ENCODE results near the gene MYCBPAP.

MYCBPAP gene

DNA sequence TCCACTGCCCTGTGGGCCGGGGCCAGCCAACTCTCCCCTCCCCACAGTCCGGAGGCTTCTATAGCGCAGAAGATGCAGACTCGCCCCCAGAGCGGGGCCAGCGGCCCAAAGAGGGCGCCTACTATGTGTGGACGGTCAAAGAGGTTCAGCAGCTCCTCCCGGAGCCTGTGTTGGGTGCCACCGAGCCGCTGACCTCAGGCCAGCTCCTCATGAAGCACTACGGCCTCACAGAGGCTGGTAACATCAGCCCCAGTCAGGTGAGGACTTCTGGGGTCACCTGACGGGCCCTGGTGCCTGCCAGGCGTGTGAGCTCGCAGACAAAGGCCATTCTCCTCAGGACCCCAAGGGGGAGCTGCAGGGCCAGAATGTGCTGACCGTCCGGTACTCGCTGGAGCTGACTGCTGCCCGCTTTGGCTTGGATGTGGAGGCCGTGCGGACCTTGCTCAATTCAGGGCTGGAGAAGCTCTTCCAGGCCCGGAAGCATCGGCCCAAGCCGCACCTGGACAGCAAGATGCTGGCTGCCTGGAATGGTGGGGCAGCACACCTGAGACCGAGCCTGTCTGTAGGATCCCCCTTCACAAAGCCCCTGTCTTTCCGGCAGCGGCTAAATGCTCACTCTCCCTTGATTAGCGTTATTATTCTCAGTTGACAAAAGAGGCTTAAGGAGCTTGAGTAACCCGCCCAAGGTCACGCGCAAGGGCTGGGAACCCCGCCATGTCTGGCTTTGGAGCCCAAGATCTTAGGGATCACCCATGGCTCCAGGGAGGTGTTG, 42.6 kb downstream of the MYCBPAP start:
- Histone ChIP-seq H3K4me3 (ENCODE audit: low read depth in 1 of 2, low read length in 2 of 2) (no peak overlapping the region), H3K36me3 (ENCODE audit: control insufficient read depth in 1 of 2, insufficient read depth in 2 of 2, low read length in 2 of 2) (peaks cover 0 to 14% of the 10 kb centered on the region in 2 donors), H3K4me1 (ENCODE audit: control insufficient read depth in 1 of 2, insufficient read depth in 2 of 2, low read length in 2 of 2) (peaks cover 12 to 14% of the 10 kb centered on the region in 2 donors), H3K9me3 (ENCODE audit: control insufficient read depth in 1 of 2, low read length in 2 of 2) (no peaks in the 10 kb centered on the region), H3K9ac (ENCODE audit: low read depth in 1 of 2, low read length in 2 of 2) (no peak overlapping the region), H3K27me3 (ENCODE audit: control insufficient read depth in 1 of 2, insufficient read depth in 2 of 2, low read length in 2 of 2) (no peaks in the 10 kb centered on the region), H3K27ac (ENCODE audit: low read depth, low read length) (no peak overlapping the region)

DNA sequence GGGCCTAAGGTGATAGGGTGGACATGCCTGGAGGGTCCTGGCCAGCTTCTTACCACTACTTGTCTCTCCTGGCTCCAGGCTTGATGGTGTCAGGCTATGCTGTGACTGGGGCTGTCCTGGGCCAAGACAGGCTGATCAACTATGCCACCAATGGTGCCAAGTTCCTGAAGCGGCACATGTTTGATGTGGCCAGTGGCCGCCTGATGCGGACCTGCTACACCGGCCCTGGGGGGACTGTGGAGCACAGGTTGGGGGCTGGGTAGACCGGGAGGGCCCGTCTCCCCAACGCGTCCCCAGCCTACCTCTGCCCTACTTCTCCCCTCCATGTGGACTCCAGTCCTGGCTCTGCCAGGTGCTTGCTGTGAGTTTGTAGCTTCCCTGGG, 43.2 kb downstream of the MYCBPAP start:
- no peak overlapping the region for H3K4me3 ChIP-seq (ENCODE audit: low read depth in 1 of 2, low read length in 2 of 2)
- peaks cover 0 to 14% of the 10 kb centered on the region in 2 donors for H3K36me3 ChIP-seq (ENCODE audit: control insufficient read depth in 1 of 2, insufficient read depth in 2 of 2, low read length in 2 of 2)
- H3K27ac ChIP-seq (ENCODE audit: low read depth, low read length) = no peak overlapping the region
- peaks cover 11 to 12% of the 10 kb centered on the region in 2 donors for H3K4me1 ChIP-seq (ENCODE audit: control insufficient read depth in 1 of 2, insufficient read depth in 2 of 2, low read length in 2 of 2)
- H3K9me3 ChIP-seq (ENCODE audit: control insufficient read depth in 1 of 2, low read length in 2 of 2) = no peaks in the 10 kb centered on the region
- no peak overlapping the region for H3K9ac ChIP-seq (ENCODE audit: low read depth in 1 of 2, low read length in 2 of 2)
- no peaks in the 10 kb centered on the region for H3K27me3 ChIP-seq (ENCODE audit: control insufficient read depth in 1 of 2, insufficient read depth in 2 of 2, low read length in 2 of 2)

DNA sequence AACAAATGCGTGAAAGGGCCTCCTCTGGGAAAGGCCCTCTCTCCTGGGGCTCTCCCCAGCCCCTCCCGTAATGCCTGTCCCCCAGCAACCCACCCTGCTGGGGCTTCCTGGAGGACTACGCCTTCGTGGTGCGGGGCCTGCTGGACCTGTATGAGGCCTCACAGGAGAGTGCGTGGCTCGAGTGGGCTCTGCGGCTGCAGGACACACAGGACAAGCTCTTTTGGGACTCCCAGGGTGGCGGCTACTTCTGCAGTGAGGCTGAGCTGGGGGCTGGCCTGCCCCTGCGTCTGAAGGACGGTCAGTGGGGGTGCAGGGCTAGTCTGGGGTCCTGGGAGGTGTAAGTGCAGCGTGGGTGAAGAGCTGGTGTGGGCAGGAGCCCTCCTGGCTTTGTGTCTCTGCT, 43.6 kb downstream of the MYCBPAP start:
- H3K4me3 ChIP-seq (ENCODE audit: low read depth in 1 of 2, low read length in 2 of 2) = no peak overlapping the region
- H3K9ac ChIP-seq (ENCODE audit: low read depth in 1 of 2, low read length in 2 of 2) = no peak overlapping the region
- peaks cover 6 to 8% of the 10 kb centered on the region in 2 donors for H3K4me1 ChIP-seq (ENCODE audit: control insufficient read depth in 1 of 2, insufficient read depth in 2 of 2, low read length in 2 of 2)
- no peaks in the 10 kb centered on the region for H3K27me3 ChIP-seq (ENCODE audit: control insufficient read depth in 1 of 2, insufficient read depth in 2 of 2, low read length in 2 of 2)
- H3K36me3 ChIP-seq (ENCODE audit: control insufficient read depth in 1 of 2, insufficient read depth in 2 of 2, low read length in 2 of 2) = peaks cover 0 to 14% of the 10 kb centered on the region in 2 donors
- no peak overlapping the region for H3K27ac ChIP-seq (ENCODE audit: low read depth, low read length)
- no peaks in the 10 kb centered on the region for H3K9me3 ChIP-seq (ENCODE audit: control insufficient read depth in 1 of 2, low read length in 2 of 2)

DNA sequence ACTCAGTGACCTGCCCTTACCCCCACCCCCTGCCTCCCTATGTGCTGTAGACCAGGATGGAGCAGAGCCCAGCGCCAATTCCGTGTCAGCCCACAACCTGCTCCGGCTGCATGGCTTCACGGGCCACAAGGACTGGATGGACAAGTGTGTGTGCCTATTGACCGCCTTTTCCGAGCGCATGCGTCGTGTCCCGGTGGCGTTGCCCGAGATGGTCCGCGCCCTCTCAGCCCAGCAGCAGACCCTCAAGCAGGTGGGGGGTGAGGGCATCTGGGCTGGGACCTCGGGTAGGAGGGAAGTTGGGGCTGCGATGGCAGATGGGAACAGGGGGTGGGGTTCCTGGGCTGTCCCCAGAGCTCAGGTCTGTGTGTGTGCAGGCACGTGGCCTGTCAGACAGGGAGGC, 46.0 kb downstream of the MYCBPAP start:
- H3K9me3 ChIP-seq (ENCODE audit: control insufficient read depth in 1 of 2, low read length in 2 of 2) = no peaks in the 10 kb centered on the region
- H3K36me3 ChIP-seq (ENCODE audit: control insufficient read depth in 1 of 2, insufficient read depth in 2 of 2, low read length in 2 of 2) = peaks cover 0 to 14% of the 10 kb centered on the region in 2 donors
- H3K9ac ChIP-seq (ENCODE audit: low read depth in 1 of 2, low read length in 2 of 2) = no peak overlapping the region

DNA sequence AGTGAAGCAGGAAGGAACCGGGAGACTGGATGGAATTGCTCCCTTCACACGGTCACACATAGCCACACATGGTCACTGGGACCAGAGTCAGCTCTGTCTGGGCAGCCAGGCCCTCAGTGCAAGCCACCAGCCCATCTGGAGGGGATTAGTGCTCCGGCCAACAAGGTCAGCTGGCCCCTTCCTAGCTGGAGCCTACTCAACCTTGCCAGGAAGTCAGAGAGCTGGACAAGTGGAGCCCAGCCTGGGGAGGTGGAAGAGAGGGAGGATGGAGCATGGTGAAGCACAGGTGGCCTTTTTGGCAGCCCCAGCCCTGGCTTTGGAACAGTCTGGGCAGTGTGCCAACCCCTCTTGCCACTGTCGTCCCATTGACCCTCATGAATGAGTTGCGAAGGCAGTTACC, 48.6 kb downstream of the MYCBPAP start:
- no peak overlapping the region for H3K4me3 ChIP-seq (ENCODE audit: low read depth in 1 of 2, low read length in 2 of 2)
- peaks cover 25 to 30% of the 10 kb centered on the region in 2 donors for H3K27me3 ChIP-seq (ENCODE audit: control insufficient read depth in 1 of 2, insufficient read depth in 2 of 2, low read length in 2 of 2)
- no peak overlapping the region for H3K27ac ChIP-seq (ENCODE audit: low read depth, low read length)
- no peak overlapping the region for H3K9ac ChIP-seq (ENCODE audit: low read depth in 1 of 2, low read length in 2 of 2)
- no peaks in the 10 kb centered on the region for H3K9me3 ChIP-seq (ENCODE audit: control insufficient read depth in 1 of 2, low read length in 2 of 2)
- peaks cover 0 to 4% of the 10 kb centered on the region in 2 donors for H3K36me3 ChIP-seq (ENCODE audit: control insufficient read depth in 1 of 2, insufficient read depth in 2 of 2, low read length in 2 of 2)
- H3K4me1 ChIP-seq (ENCODE audit: control insufficient read depth in 1 of 2, insufficient read depth in 2 of 2, low read length in 2 of 2) = peaks cover 16% of the 10 kb centered on the region in 2 donors

More for the DNA sequence above, 46.0 kb downstream of the MYCBPAP start:
- H3K27me3 ChIP-seq (ENCODE audit: control insufficient read depth in 1 of 2, insufficient read depth in 2 of 2, low read length in 2 of 2) = peaks cover 12 to 19% of the 10 kb centered on the region in 2 donors
- no peak overlapping the region for H3K4me3 ChIP-seq (ENCODE audit: low read depth in 1 of 2, low read length in 2 of 2)
- H3K27ac ChIP-seq (ENCODE audit: low read depth, low read length) = no peak overlapping the region
- peaks cover 4 to 5% of the 10 kb centered on the region in 2 donors for H3K4me1 ChIP-seq (ENCODE audit: control insufficient read depth in 1 of 2, insufficient read depth in 2 of 2, low read length in 2 of 2)

DNA sequence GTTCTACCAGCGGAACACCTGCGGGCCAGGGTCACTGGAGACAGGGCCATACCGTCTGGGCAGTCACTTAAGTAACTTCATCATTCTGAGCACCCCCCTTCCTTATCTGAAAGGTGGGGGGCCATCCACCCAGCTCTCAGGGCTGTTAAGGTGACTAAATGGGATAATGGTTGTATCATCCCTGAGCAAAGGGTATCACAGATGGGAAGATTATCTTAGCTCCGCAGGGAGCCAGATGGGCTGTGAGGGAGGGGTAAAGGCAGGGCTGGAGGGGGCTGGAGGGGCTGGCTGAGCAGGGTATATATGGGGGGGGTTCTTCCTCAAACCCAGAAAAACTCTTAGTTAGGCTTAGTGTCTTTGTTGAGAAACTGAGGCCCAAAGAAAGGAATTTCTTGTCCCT, 49.4 kb downstream of the MYCBPAP start:
- peaks cover 31 to 36% of the 10 kb centered on the region in 2 donors for H3K27me3 ChIP-seq (ENCODE audit: control insufficient read depth in 1 of 2, insufficient read depth in 2 of 2, low read length in 2 of 2)
- no peak overlapping the region for H3K9ac ChIP-seq (ENCODE audit: low read depth in 1 of 2, low read length in 2 of 2)
- H3K4me3 ChIP-seq (ENCODE audit: low read depth in 1 of 2, low read length in 2 of 2) = no peak overlapping the region
- H3K27ac ChIP-seq (ENCODE audit: low read depth, low read length) = no peak overlapping the region
- peaks cover 0 to 4% of the 10 kb centered on the region in 2 donors for H3K36me3 ChIP-seq (ENCODE audit: control insufficient read depth in 1 of 2, insufficient read depth in 2 of 2, low read length in 2 of 2)
- no peaks in the 10 kb centered on the region for H3K9me3 ChIP-seq (ENCODE audit: control insufficient read depth in 1 of 2, low read length in 2 of 2)
- H3K4me1 ChIP-seq (ENCODE audit: control insufficient read depth in 1 of 2, insufficient read depth in 2 of 2, low read length in 2 of 2) = peaks cover 16% of the 10 kb centered on the region in 2 donors

DNA sequence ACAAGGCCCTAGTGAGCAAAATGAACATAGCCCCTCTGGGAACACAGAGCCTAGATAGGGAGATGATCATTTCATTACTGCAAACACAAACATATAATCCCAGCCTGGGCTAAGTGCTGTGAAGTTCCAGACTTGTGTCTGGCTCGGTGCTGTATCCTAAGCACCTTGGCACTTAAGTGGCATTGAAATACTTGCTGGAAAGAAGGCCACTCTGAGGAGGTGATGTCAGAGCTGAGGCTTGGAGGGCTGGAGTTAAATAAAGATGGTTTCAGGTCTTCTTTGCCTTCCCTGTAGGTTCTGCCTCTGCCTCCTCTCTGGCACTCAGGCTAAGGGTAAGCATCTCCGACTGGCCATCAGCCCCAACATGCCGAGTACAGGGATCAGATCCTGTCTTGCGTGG, 49.9 kb downstream of the MYCBPAP start:
- Histone ChIP-seq H3K9ac (ENCODE audit: low read depth in 1 of 2, low read length in 2 of 2) (no peak overlapping the region), H3K9me3 (ENCODE audit: control insufficient read depth in 1 of 2, low read length in 2 of 2) (no peaks in the 10 kb centered on the region), H3K4me3 (ENCODE audit: low read depth in 1 of 2, low read length in 2 of 2) (no peak overlapping the region), H3K36me3 (ENCODE audit: control insufficient read depth in 1 of 2, insufficient read depth in 2 of 2, low read length in 2 of 2) (peaks cover 0 to 4% of the 10 kb centered on the region in 2 donors), H3K4me1 (ENCODE audit: control insufficient read depth in 1 of 2, insufficient read depth in 2 of 2, low read length in 2 of 2) (peaks cover 16% of the 10 kb centered on the region in 2 donors), H3K27ac (ENCODE audit: low read depth, low read length) (no peak overlapping the region), H3K27me3 (ENCODE audit: control insufficient read depth in 1 of 2, insufficient read depth in 2 of 2, low read length in 2 of 2) (peaks cover 36 to 41% of the 10 kb centered on the region in 2 donors)

DNA sequence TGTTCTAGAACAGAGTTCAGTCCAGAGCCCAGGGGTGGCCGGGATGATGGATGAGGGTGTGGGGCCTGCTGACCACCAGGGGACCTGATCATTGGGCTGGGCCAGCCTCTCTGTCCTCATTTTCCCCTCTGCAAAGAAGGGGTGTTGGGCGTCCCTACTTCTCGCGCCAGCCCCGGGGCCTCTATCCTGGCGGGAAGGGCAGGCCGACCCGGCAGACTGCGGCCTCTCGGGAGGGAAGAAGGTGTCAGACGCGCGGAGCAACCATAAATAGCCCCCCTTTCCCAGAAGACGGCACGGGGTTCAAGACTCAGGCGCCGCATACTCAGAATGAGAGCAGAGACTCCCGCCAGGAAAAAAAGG, 50.3 kb downstream of the MYCBPAP start:
- Histone ChIP-seq H3K27me3 (ENCODE audit: control insufficient read depth in 1 of 2, insufficient read depth in 2 of 2, low read length in 2 of 2) (peaks cover 41 to 44% of the 10 kb centered on the region in 2 donors), H3K36me3 (ENCODE audit: control insufficient read depth in 1 of 2, insufficient read depth in 2 of 2, low read length in 2 of 2) (peaks cover 0 to 4% of the 10 kb centered on the region in 2 donors), H3K9me3 (ENCODE audit: control insufficient read depth in 1 of 2, low read length in 2 of 2) (no peaks in the 10 kb centered on the region), H3K9ac (ENCODE audit: low read depth in 1 of 2, low read length in 2 of 2) (no peak overlapping the region), H3K4me1 (ENCODE audit: control insufficient read depth in 1 of 2, insufficient read depth in 2 of 2, low read length in 2 of 2) (peaks cover 16% of the 10 kb centered on the region in 2 donors), H3K27ac (ENCODE audit: low read depth, low read length) (no peak overlapping the region), H3K4me3 (ENCODE audit: low read depth in 1 of 2, low read length in 2 of 2) (no peak overlapping the region)

DNA sequence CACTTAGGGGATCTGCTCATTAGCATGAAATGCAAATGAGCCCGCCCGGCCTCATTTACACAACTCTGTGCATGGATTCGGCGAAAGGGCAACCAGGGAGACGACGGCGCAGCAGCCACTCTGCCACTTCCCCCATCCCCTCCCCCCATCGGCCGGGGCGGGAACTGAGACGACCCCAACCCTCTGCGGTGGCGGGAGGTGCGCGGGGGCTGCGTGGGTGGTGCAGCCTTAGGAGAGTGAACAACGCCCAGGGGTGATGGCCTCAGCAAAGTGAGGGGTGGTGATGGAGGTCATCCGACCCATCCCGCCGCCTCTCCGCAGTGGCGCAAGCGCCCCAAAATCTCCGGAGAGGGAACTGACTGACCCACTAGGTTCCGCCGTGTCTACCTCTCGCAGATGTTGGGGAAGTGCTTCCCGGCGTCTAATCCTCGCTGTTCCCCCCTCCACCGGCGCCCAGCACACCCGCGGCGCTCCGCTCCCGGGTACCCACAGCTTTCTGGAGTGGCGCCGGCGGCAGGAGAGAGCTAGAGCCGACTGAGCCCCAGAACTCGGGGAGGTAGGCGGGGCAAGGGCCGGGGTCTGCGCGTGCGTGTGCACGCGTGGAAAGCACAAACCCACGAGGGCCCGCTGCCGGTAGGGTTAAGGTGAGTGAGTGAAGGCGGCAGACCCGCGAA, 50.8 kb downstream of the MYCBPAP start:
- Histone ChIP-seq H3K36me3 (ENCODE audit: control insufficient read depth in 1 of 2, insufficient read depth in 2 of 2, low read length in 2 of 2) (peaks cover 0 to 4% of the 10 kb centered on the region in 2 donors), H3K9ac (ENCODE audit: low read depth in 1 of 2, low read length in 2 of 2) (no peak overlapping the region), H3K9me3 (ENCODE audit: control insufficient read depth in 1 of 2, low read length in 2 of 2) (no peaks in the 10 kb centered on the region), H3K4me3 (ENCODE audit: low read depth in 1 of 2, low read length in 2 of 2) (peak overlapping the region; percentile 65 to 68), H3K27ac (ENCODE audit: low read depth, low read length) (no peak overlapping the region), H3K27me3 (ENCODE audit: control insufficient read depth in 1 of 2, insufficient read depth in 2 of 2, low read length in 2 of 2) (peaks cover 46 to 49% of the 10 kb centered on the region in 2 donors), H3K4me1 (ENCODE audit: control insufficient read depth in 1 of 2, insufficient read depth in 2 of 2, low read length in 2 of 2) (peaks cover 16% of the 10 kb centered on the region in 2 donors)

DNA sequence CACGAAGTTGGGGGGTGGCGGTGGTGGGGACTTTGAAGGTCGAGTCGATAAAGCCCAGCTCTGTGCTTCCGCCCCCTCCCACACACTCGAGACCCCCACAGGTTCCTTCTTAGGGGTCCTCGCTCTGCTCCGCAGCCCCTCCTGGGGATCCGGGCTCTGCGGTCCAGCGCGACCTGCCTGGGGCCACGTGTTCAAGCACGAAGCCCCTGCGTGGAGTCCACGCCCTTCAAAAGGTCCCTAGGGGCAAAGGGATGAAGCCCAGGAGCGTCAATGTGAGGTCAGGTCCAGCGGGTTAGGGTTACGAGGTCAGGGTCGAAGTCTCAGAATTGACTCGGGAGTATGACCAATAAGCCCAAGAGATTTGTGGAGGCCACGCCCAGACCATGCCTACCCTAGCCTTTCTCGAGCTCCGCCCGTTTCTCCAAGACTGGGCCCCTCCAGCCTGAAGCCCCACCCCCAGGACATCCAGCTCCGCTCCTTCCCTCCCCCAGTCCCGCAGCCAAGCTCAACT, 51.5 kb downstream of the MYCBPAP start:
- Histone ChIP-seq H3K36me3 (ENCODE audit: control insufficient read depth in 1 of 2, insufficient read depth in 2 of 2, low read length in 2 of 2) (peaks cover 0 to under 1% of the 10 kb centered on the region in 2 donors), H3K9ac (ENCODE audit: low read depth in 1 of 2, low read length in 2 of 2) (no peak overlapping the region), H3K4me3 (ENCODE audit: low read depth in 1 of 2, low read length in 2 of 2) (peak overlapping the region; percentile 65 to 68), H3K4me1 (ENCODE audit: control insufficient read depth in 1 of 2, insufficient read depth in 2 of 2, low read length in 2 of 2) (peaks cover 16% of the 10 kb centered on the region in 2 donors), H3K9me3 (ENCODE audit: control insufficient read depth in 1 of 2, low read length in 2 of 2) (no peaks in the 10 kb centered on the region), H3K27ac (ENCODE audit: low read depth, low read length) (no peak overlapping the region), H3K27me3 (ENCODE audit: control insufficient read depth in 1 of 2, insufficient read depth in 2 of 2, low read length in 2 of 2) (peaks cover 50 to 55% of the 10 kb centered on the region in 2 donors)
